C4-2B (cell line): ENCODE results near the gene DLX3.
"Not testable (repeated sequence)": the region's sequence is repeated elsewhere in the genome, so short reads cannot be mapped to it uniquely, and the experiment has no call there.

Source experiments
- H3K27ac ChIP-seq: fragments of 450-650 bp; 2 replicates; pipeline ENCODE4 v1.5.1; 2017
- CTCF ChIP-seq: fragments of 450-650 bp; conservative IDR thresholded peaks from 2 replicates; pipeline ENCODE4 v1.5.1; 2017; ENCODE audit warnings: mild to moderate bottlenecking
- ZFX ChIP-seq: fragments of 450-650 bp; IDR thresholded peaks from 2 replicates; pipeline ENCODE4 v1.6.1; 2017

The DLX3 gene

GRCh38 chr17:49995055-49995738 is at the start of gene DLX3:
Gene DLX3 (minus strand): TSS chr17:49995224. CDS start chr17:49994998, 226 bp downstream.
- H3K27ac ChIP-seq = no peak within 1 kb of the TSS
- TF ChIP-seq ZFX (no peak), CTCF (no peak)

GRCh38 chr17:50044483-50044882 is 49.5 kb upstream of the DLX3 start:
- no peak overlapping the region for H3K27ac ChIP-seq
- TF ChIP-seq ZFX (no peak), CTCF (no peak)

- no peak overlapping the region for H3K27ac ChIP-seq
- TF ChIP-seq CTCF = no peak
- no peak for TF ChIP-seq ZFX
These were observed 48.5 kb upstream of the DLX3 start for GRCh38 chr17:50043290-50044148.

GRCh38 chr17:50042211-50042610 is 47.2 kb upstream of the DLX3 start:
- TF ChIP-seq CTCF (no peak), ZFX (no peak)
- no peak overlapping the region for H3K27ac ChIP-seq

GRCh38 chr17:50040496-50040895 is 45.5 kb upstream of the DLX3 start:
- not testable (repeated sequence) for H3K27ac ChIP-seq

GRCh38 chr17:50039058-50039457 is 44.0 kb upstream of the DLX3 start:
- no peak overlapping the region for H3K27ac ChIP-seq

More at GRCh38 chr17:50039058-50039457, 44.0 kb upstream of the DLX3 start:
- no peak for TF ChIP-seq CTCF
- no peak for TF ChIP-seq ZFX
